Erythroblast (primary cell): ENCODE results near the gene THBS2.

Source experiments
- GATA1 ChIP-seq: IDR thresholded peaks from 2 replicates; pipeline ENCODE4 v1.6.1; 2011; ENCODE audit warnings: low read depth, mild to moderate bottlenecking, control low read depth, low read length, moderate library complexity
- POLR2A ChIP-seq: IDR thresholded peaks from 2 replicates; pipeline ENCODE4 v1.6.1; 2011; ENCODE audit warnings: mild to moderate bottlenecking, low read length

- TF ChIP-seq POLR2A (no peak), GATA1 (no peak)
Measured at GRCh38 chr6:169172456-169172855, 81.2 kb downstream of the THBS2 start.
